Testis (tissue), 2 donors: ENCODE data around the gene USP49.

Experiments
- POLR2A ChIP-seq: fragments of 450-650 bp; IDR thresholded peaks from one replicate; pipeline ENCODE4 v1.6.1; 2017; ENCODE audit warnings: antibody characterized with exemption, mild to moderate bottlenecking, moderate library complexity
- TF ChIP-seq, protein P1 (sequence below), 3 experiments: fragments of 450-650 bp in 2 of 3; fragments of 200-600 bp in 1 of 3; sonication (generic) in 1 of 3; IDR thresholded peaks; one replicate each; pipeline ENCODE4 v1.5.1; 2016 to 2019; ENCODE audit warnings: antibody characterized with exemption in 3 of 3, mild to moderate bottlenecking in 2 of 3, moderate library complexity in 1 of 3

DNA sequence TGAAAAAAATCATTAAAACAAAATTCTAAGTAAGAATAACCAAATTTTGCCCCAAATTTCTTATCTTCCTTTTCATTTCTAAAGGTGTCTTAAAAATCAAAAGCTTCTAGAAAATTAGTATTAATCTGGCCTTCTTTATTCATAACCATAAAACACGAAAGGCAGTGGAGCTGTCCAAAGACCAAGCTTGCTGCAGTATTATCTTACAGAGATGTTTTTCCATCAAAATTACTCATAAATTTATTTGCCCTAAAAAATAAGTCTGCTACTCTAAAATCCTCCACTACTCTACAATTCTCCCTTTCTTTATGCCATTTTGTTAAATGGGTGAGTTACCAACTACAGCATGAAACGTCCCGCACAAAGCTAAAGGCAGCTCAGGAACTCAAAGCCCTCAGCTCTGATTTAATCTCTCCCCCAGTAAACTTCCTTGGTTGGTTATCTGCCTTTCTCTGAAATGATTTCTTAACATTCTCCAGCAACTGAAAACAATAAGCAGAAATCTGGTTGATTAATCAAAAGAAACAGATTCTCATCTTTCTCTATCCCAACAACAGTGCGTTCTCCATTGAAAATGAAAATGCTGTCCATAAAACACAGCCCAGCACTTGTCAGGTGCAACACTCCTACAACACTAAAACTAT, 2.1 kb downstream of the USP49 start:
- TF ChIP-seq, protein P1, sequence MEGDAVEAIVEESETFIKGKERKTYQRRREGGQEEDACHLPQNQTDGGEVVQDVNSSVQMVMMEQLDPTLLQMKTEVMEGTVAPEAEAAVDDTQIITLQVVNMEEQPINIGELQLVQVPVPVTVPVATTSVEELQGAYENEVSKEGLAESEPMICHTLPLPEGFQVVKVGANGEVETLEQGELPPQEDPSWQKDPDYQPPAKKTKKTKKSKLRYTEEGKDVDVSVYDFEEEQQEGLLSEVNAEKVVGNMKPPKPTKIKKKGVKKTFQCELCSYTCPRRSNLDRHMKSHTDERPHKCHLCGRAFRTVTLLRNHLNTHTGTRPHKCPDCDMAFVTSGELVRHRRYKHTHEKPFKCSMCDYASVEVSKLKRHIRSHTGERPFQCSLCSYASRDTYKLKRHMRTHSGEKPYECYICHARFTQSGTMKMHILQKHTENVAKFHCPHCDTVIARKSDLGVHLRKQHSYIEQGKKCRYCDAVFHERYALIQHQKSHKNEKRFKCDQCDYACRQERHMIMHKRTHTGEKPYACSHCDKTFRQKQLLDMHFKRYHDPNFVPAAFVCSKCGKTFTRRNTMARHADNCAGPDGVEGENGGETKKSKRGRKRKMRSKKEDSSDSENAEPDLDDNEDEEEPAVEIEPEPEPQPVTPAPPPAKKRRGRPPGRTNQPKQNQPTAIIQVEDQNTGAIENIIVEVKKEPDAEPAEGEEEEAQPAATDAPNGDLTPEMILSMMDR (IDR thresholded peaks at IDR 0.05): no peak
- no peak for TF ChIP-seq POLR2A
